Measurements from ENCODE around the gene ZYG11B. TPM values are rescaled to one million over a fixed set of nuclear protein-coding genes. Genes with fewer than 3 reads are reported as not detected.

ZYG11B gene
- total and polyA plus RNA-seq, 2 donors (not counting 3 experiments of a cell fraction or from before 2014, with no cell fraction given), result 8.2 to 27.2 TPM

GRCh38 chr1:52723260-52723659 lies 3.0 kb upstream of the ZYG11B start:
- FAIRE-seq, result no peak
- no TSS peak for BruUV-seq (replicated peaks)
- Histone ChIP-seq H3K9ac (replicated peaks; ENCODE audit: extremely low read depth, insufficient read depth, low read length) (no peak overlapping the region), H3K9me3 (replicated peaks; ENCODE audit: control insufficient read depth, insufficient read depth, low read length) (no peaks in the 10 kb centered on the region), H3K4me3 (replicated peaks in 1 of 3; ENCODE audit: insufficient read depth in 1 of 3, low read depth in 1 of 3, low read length in 3 of 3) (no peak overlapping the region), H3K4me1 (ENCODE audit: control insufficient read depth, extremely low read depth, insufficient read depth, low read length) (peaks cover 3% of the 10 kb centered on the region), H3K27me3 (ENCODE audit: control insufficient read depth in 2 of 2, insufficient read depth in 2 of 2, low read length in 2 of 2) (peaks cover 0 to 5% of the 10 kb centered on the region in 2 experiments), H3K79me2 (ENCODE audit: control insufficient read depth, insufficient read depth, low read length) (peaks cover 16% of the 10 kb centered on the region), H2AFZ (ENCODE audit: low read depth, low read length) (no peak overlapping the region), H3K36me3 (ENCODE audit: control insufficient read depth in 2 of 2, extremely low read depth in 1 of 2, insufficient read depth in 2 of 2, low read length in 2 of 2) (no peaks in the 10 kb centered on the region), H3K4me2 (ENCODE audit: insufficient read depth, low read length) (no peak overlapping the region), H3K27ac (ENCODE audit: insufficient read depth, low read depth, low read length) (no peak overlapping the region), H3K9me1 (replicated peaks; ENCODE audit: control insufficient read depth, extremely low read depth, insufficient read depth, low read length) (no peaks in the 10 kb centered on the region), H4K20me1 (replicated peaks; ENCODE audit: control insufficient read depth, extremely low read depth, insufficient read depth, low read length) (no peaks in the 10 kb centered on the region)
- no peak for DNase-seq (ENCODE audit: low read depth, low spot score)
- intact Hi-C loops (cut with micrococcal nuclease) (no loop called here), dilution Hi-C loops (cut with MboI; ENCODE audit: extremely low pct_ligation_motif_present, low sequenced_read_pairs) (no loop called here)
- TF ChIP-seq, protein P1, sequence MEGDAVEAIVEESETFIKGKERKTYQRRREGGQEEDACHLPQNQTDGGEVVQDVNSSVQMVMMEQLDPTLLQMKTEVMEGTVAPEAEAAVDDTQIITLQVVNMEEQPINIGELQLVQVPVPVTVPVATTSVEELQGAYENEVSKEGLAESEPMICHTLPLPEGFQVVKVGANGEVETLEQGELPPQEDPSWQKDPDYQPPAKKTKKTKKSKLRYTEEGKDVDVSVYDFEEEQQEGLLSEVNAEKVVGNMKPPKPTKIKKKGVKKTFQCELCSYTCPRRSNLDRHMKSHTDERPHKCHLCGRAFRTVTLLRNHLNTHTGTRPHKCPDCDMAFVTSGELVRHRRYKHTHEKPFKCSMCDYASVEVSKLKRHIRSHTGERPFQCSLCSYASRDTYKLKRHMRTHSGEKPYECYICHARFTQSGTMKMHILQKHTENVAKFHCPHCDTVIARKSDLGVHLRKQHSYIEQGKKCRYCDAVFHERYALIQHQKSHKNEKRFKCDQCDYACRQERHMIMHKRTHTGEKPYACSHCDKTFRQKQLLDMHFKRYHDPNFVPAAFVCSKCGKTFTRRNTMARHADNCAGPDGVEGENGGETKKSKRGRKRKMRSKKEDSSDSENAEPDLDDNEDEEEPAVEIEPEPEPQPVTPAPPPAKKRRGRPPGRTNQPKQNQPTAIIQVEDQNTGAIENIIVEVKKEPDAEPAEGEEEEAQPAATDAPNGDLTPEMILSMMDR (IDR thresholded peaks at IDR 0.05; ENCODE audit: extremely low read depth in 1 of 2, insufficient read depth in 1 of 2, low read depth in 1 of 2, low read length in 2 of 2), result no peak
- ChIA-PET POLR2A (no interaction called here), CTCF (interaction anchor here (1.0 to 1.1 kb wide), 2 partner anchors 22 to 25 kb away, joined by 3 read pairs; no protein-coding TSS in a partner anchor)

DNA sequence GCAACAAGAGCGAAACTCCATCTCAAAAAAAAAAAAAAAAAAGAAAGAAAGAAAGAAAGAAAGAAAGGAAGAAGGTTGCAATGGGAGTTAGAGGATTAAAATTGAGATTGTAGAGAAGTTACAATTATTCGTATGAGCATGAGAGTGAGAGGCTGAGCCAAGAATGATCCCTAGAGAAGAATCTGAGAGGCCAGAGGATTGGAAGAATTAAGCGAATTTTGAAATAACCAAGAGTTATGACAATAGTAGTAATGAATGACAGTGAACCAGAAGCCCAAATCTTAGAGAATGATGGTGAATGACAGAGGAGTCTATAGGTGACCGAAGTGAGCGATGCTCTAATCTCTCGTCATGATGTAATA lies 369 bp upstream of the ZYG11B start:
- peaks cover 3% of the 10 kb centered on the region for H3K4me1 ChIP-seq (ENCODE audit: control insufficient read depth, extremely low read depth, insufficient read depth, low read length)
- intact Hi-C loops (cut with micrococcal nuclease) (loop anchor here (2.0 kb wide), 1 partner anchor 27 kb away; the partner anchor contains the start of gene COA7), dilution Hi-C loops (cut with MboI; ENCODE audit: extremely low pct_ligation_motif_present, low sequenced_read_pairs) (no loop called here)
- no peaks in the 10 kb centered on the region for H3K9me3 ChIP-seq (replicated peaks; ENCODE audit: control insufficient read depth, insufficient read depth, low read length)
- peaks cover 35% of the 10 kb centered on the region for H3K79me2 ChIP-seq (ENCODE audit: control insufficient read depth, insufficient read depth, low read length)
- H3K27ac ChIP-seq (ENCODE audit: insufficient read depth, low read depth, low read length), result no peak overlapping the region
- H3K27me3 ChIP-seq (ENCODE audit: control insufficient read depth in 2 of 2, insufficient read depth in 2 of 2, low read length in 2 of 2), result peaks cover 0 to 5% of the 10 kb centered on the region in 2 experiments
- no peaks in the 10 kb centered on the region for H3K9me1 ChIP-seq (replicated peaks; ENCODE audit: control insufficient read depth, extremely low read depth, insufficient read depth, low read length)
- no peak overlapping the region for H3K9ac ChIP-seq (replicated peaks; ENCODE audit: extremely low read depth, insufficient read depth, low read length)
- H4K20me1 ChIP-seq (replicated peaks; ENCODE audit: control insufficient read depth, extremely low read depth, insufficient read depth, low read length), result no peaks in the 10 kb centered on the region
- no peak for FAIRE-seq
- DNase-seq (ENCODE audit: low read depth, low spot score), result no peak
- peak overlapping the region; percentile 97 for H3K4me2 ChIP-seq (ENCODE audit: insufficient read depth, low read length)
- H3K4me3 ChIP-seq (replicated peaks in 1 of 3; ENCODE audit: insufficient read depth in 1 of 3, low read depth in 1 of 3, low read length in 3 of 3), result peak overlapping the region; percentile 7 to 67 (median 49)
- TF ChIP-seq POLR2AphosphoS5 (IDR thresholded peaks at IDR 0.05; ENCODE audit: insufficient read depth, low read depth, low read length), result no peak
- no peak for TF ChIP-seq GATA2 (IDR thresholded peaks at IDR 0.05; ENCODE audit: insufficient read depth, insufficient read length, low read depth, low read length)
- no peak for TF ChIP-seq JUN (IDR thresholded peaks at IDR 0.05; ENCODE audit: borderline replicate concordance, insufficient read depth, insufficient read length, low read depth)
- TF ChIP-seq, protein P1 (IDR thresholded peaks at IDR 0.05; ENCODE audit: extremely low read depth in 1 of 2, insufficient read depth in 1 of 2, low read depth in 1 of 2, low read length in 2 of 2), result no peak
- TF ChIP-seq FOS (IDR thresholded peaks at IDR 0.05; ENCODE audit: borderline replicate concordance, insufficient read depth, low read length), result no peak
- no peak for TF ChIP-seq POLR2A (IDR thresholded peaks at IDR 0.05; ENCODE audit: low read depth, low read length)
- no peak for TF ChIP-seq EZH2 (IDR thresholded peaks at IDR 0.05; ENCODE audit: borderline replicate concordance, low read depth, low read length, severe bottlenecking)
- TF ChIP-seq MAX (IDR thresholded peaks at IDR 0.05; ENCODE audit: insufficient read depth, insufficient read length), result no peak
- TF ChIP-seq MYC (IDR thresholded peaks at IDR 0.05; ENCODE audit: low read depth, low read length), result no peak
- CTCF ChIA-PET, result interaction anchor here (0.8 to 2.1 kb wide), 6 partner anchors 12 to 456 kb away, joined by 3 to 6 read pairs (median 4); no protein-coding TSS in a partner anchor
- BruUV-seq (replicated peaks), result no TSS peak
- H3K36me3 ChIP-seq (ENCODE audit: control insufficient read depth in 2 of 2, extremely low read depth in 1 of 2, insufficient read depth in 2 of 2, low read length in 2 of 2), result no peaks in the 10 kb centered on the region
- H2AFZ ChIP-seq (ENCODE audit: low read depth, low read length), result peak overlapping the region; percentile 98
- POLR2A ChIA-PET, result interaction anchor here (0.6 kb wide), 2 partner anchors 345 to 1543 kb away, joined by 3 read pairs; no protein-coding TSS in a partner anchor
